COLO668 (cell line): Measurements from ENCODE around the gene TNRC6C.
"Not testable (repeated sequence)": the region's sequence is repeated elsewhere in the genome, so short reads cannot be mapped to it uniquely, and the experiment has no call there.

Experiments used
- DNase-seq: peaks from one replicate; lab custom pipeline; 2025; ENCODE audit not compliant: unreplicated experiment; lab: John Stamatoyannopoulos, UW

The TNRC6C gene

GRCh38 chr17:78041386-78042179 lies 83.1 kb downstream of the TNRC6C start:
- no peak for DNase-seq

GRCh38 chr17:78042542-78042941 lies 84.0 kb downstream of the TNRC6C start:
- no peak for DNase-seq

- DNase-seq, result no peak
Observed at GRCh38 chr17:78043031-78043430, 84.5 kb downstream of the TNRC6C start.

GRCh38 chr17:78044280-78044835 lies 85.9 kb downstream of the TNRC6C start:
- DNase-seq, result no peak

GRCh38 chr17:78045316-78045715 lies 86.8 kb downstream of the TNRC6C start:
- DNase-seq, result no peak

- no peak for DNase-seq
Observed at GRCh38 chr17:78046923-78047322, 88.4 kb downstream of the TNRC6C start.

GRCh38 chr17:78048346-78049292 lies 90.1 kb downstream of the TNRC6C start:
- DNase-seq, result no peak

- DNase-seq, result no peak
Observed at GRCh38 chr17:78049609-78050008, 91.1 kb downstream of the TNRC6C start.

- no peak for DNase-seq
Observed at GRCh38 chr17:78051186-78051972, 92.9 kb downstream of the TNRC6C start.

GRCh38 chr17:78053777-78054468 lies 95.4 kb downstream of the TNRC6C start:
- no peak for DNase-seq

- no peak for DNase-seq
Observed at GRCh38 chr17:78057113-78057740, 98.7 kb downstream of the TNRC6C start.

GRCh38 chr17:78058001-78058400 lies 99.5 kb downstream of the TNRC6C start:
- DNase-seq, result no peak

- DNase-seq, result no peak
Observed at GRCh38 chr17:78058581-78058980, 100.1 kb downstream of the TNRC6C start.

- DNase-seq, result no peak
Observed at GRCh38 chr17:78062596-78062995, 104.1 kb downstream of the TNRC6C start.

GRCh38 chr17:78063489-78063888 lies 105.0 kb downstream of the TNRC6C start:
- no peak for DNase-seq

- DNase-seq, result no peak
Observed at GRCh38 chr17:78064708-78065107, 106.2 kb downstream of the TNRC6C start.

GRCh38 chr17:78066976-78067375 lies 108.5 kb downstream of the TNRC6C start:
- not testable (repeated sequence) for DNase-seq

GRCh38 chr17:78069695-78070094 lies 111.2 kb downstream of the TNRC6C start:
- no peak for DNase-seq

GRCh38 chr17:78072961-78073360 lies 114.5 kb downstream of the TNRC6C start:
- no peak for DNase-seq

- no peak for DNase-seq
Observed at GRCh38 chr17:78075011-78075410, 116.5 kb downstream of the TNRC6C start.
